ENCODE measurements around the gene GNG12. TPM values are rescaled to one million over a fixed set of nuclear protein-coding genes. Genes with fewer than 3 reads are reported as not detected.

The GNG12 gene
- total RNA-seq, 1 donor from 2014 or later, result 71.5 TPM

DNA sequence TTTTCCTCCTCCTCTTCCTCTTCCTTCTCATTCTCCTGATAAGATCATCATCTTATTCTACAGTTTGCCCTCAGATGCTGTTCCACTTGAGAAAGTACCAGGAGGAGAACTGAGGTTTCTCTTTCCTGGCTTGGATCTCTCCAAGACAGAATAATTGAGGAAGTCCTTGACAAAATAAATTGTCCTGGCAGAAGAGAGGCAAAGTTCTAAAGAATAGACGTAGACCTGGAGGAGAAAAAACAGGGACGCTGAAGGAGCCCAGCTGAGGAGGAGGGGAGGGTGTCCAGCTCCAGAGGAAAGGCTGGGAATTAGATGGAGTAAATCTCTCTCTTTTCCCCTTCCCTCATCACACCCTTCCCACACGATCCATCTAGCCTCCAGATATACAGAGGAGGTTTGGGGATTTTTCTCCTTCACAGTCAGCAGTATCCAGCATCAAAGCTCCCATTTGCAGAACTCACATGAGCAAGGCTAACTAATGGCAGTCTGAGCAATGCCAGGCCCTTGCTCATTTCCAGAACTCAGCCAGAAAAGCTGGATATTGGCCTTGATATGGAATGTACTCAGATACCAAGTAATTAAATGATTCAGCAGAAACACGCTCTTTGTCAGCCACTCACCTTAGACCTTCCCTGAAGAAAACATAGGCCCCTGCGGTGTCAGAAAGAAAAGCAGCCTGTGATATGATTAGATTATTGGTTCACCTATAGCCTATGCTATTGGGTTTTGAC is 5.1 kb upstream of the GNG12 start:
- Histone ChIP-seq H3K36me3 (no peaks in the 10 kb centered on the region), H3K9me3 (no peaks in the 10 kb centered on the region), H3K27me3 (no peaks in the 10 kb centered on the region), H3K4me1 (peaks cover 37% of the 10 kb centered on the region), H3K27ac (no peak overlapping the region), H3K4me3 (no peak overlapping the region)
- no peak for DNase-seq (ENCODE audit: extremely low spot score in 2 of 2)
- TF ChIP-seq POLR2A (IDR thresholded peaks at IDR 0.05), result no peak
- TF ChIP-seq, protein P1, sequence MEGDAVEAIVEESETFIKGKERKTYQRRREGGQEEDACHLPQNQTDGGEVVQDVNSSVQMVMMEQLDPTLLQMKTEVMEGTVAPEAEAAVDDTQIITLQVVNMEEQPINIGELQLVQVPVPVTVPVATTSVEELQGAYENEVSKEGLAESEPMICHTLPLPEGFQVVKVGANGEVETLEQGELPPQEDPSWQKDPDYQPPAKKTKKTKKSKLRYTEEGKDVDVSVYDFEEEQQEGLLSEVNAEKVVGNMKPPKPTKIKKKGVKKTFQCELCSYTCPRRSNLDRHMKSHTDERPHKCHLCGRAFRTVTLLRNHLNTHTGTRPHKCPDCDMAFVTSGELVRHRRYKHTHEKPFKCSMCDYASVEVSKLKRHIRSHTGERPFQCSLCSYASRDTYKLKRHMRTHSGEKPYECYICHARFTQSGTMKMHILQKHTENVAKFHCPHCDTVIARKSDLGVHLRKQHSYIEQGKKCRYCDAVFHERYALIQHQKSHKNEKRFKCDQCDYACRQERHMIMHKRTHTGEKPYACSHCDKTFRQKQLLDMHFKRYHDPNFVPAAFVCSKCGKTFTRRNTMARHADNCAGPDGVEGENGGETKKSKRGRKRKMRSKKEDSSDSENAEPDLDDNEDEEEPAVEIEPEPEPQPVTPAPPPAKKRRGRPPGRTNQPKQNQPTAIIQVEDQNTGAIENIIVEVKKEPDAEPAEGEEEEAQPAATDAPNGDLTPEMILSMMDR (IDR thresholded peaks at IDR 0.05), result no peak
- TF ChIP-seq POLR2AphosphoS5 (IDR thresholded peaks at IDR 0.05; ENCODE audit: insufficient read depth in 1 of 2, low read depth in 1 of 2), result no peak
- intact Hi-C loops (cut with DNase I), result loop anchor here (5.0 kb wide), 2 partner anchors 374 to 1466 kb away; no protein-coding TSS in a partner anchor

DNA sequence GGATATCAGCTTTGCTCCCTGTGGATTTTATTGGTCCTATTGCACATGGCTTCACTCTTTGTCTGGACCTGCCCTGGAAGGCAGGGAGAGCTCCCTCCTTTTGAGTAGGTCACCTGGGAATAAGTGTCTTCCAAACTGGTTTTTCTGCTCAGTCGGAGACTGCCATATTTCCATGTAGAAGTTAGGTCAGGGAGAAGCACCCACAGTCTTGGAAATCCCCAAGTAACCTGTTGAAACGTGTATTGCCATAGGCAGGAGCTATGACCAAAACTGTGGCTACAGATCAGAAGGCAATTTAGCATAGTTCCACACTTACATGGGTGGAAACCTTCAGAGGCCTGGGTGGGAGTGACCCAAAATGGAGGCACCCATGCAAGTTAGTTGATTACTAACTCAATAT is 3.5 kb upstream of the GNG12 start:
- H3K36me3 ChIP-seq, result no peaks in the 10 kb centered on the region
- H3K4me3 ChIP-seq, result no peak overlapping the region
- intact Hi-C loops (cut with DNase I), result loop anchor here (5.0 kb wide), 2 partner anchors 376 to 1464 kb away; no protein-coding TSS in a partner anchor
- TF ChIP-seq, protein P1 (IDR thresholded peaks at IDR 0.05), result no peak
- no peak for TF ChIP-seq POLR2A (IDR thresholded peaks at IDR 0.05)
- TF ChIP-seq POLR2AphosphoS5 (IDR thresholded peaks at IDR 0.05; ENCODE audit: insufficient read depth in 1 of 2, low read depth in 1 of 2), result peak in 1 of 2 donors; percentile 77
- peaks cover 37% of the 10 kb centered on the region for H3K4me1 ChIP-seq
- H3K27me3 ChIP-seq, result no peaks in the 10 kb centered on the region
- H3K27ac ChIP-seq, result no peak overlapping the region
- no peaks in the 10 kb centered on the region for H3K9me3 ChIP-seq
- DNase-seq (ENCODE audit: extremely low spot score in 2 of 2), result no peak

DNA sequence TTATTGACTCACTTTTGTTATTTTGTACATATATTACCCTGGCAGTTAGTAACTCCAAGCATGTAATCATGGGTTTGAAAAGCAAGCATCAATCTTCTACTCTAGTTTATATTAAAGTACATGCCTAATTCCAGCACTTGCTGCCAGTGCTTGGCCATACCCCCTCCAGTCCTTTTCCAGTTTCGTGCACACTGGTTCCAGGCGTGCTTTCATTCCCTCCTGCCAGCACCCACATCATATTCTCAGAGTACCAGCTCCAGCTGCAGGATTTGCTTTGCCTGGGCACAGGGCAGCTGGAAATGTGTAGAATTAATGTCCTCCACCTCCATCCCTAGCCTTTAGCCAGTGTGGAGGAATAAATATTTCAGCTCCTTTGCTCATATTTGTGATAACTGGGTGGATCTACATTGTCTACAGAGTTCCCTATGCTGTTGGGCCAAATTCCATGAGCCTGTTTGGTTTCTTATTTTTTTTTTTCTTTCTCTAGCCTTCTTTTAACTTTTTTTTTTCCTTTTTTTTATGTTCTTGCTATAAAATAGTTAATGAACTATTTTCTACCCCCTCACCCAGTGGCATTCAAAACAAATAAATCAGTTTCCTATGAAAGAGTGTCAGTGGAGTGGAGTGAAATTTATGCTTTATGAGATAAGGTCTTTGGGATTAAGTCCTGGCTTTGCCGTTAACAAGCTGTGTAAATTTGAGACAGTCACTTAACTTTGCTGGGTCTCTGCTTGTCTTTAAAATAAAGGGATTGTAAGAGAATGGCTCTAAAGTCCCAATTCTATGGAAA is 2.6 kb upstream of the GNG12 start:
- DNase-seq (ENCODE audit: extremely low spot score in 2 of 2), result no peak
- H3K27me3 ChIP-seq, result no peaks in the 10 kb centered on the region
- intact Hi-C loops (cut with DNase I), result loop anchor here (5.0 kb wide), 2 partner anchors 376 to 1464 kb away; no protein-coding TSS in a partner anchor
- H3K4me3 ChIP-seq, result no peak overlapping the region
- no peaks in the 10 kb centered on the region for H3K36me3 ChIP-seq
- TF ChIP-seq POLR2AphosphoS5 (IDR thresholded peaks at IDR 0.05; ENCODE audit: insufficient read depth in 1 of 2, low read depth in 1 of 2) (no peak), POLR2A (IDR thresholded peaks at IDR 0.05) (no peak)
- TF ChIP-seq, protein P1 (IDR thresholded peaks at IDR 0.05), result no peak
- no peaks in the 10 kb centered on the region for H3K9me3 ChIP-seq
- no peak overlapping the region for H3K27ac ChIP-seq
- H3K4me1 ChIP-seq, result peaks cover 44% of the 10 kb centered on the region

DNA sequence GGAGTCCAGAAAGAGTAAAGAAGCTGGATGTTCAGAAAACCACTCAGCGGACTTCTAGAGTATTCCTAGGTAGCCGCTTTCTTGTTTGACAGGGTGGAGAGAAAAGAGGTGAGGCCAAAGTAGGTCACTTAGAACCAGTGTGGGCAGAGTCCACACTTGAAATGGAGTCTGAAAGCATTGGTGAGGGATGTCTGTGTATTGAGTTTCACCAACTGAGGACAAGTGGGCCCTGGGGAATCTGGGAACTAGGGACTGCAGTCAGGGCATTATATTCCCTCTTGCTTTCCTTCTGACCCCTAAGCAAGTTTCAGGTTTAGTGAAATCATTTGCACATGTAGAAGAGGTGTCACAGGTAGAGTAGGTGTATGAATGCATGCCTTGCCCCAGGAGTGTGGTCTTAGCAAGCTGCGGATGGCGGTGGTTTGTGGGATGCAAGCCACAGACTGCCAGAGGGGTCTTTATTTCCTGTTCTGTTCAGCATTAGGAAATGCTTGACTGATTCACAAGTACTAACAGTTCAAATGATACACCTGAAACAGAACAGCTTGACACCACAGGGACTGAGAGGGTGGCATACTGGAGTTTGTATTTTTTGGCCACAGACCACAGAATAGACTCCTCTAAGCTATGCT is 1.1 kb upstream of the GNG12 start:
- Histone ChIP-seq H3K4me1 (peaks cover 48% of the 10 kb centered on the region), H3K4me3 (no peak overlapping the region), H3K27ac (no peak overlapping the region)

More for the DNA sequence above, 1.1 kb upstream of the GNG12 start:
- H3K36me3 ChIP-seq, result no peaks in the 10 kb centered on the region
- no peaks in the 10 kb centered on the region for H3K9me3 ChIP-seq
- TF ChIP-seq POLR2AphosphoS5 (IDR thresholded peaks at IDR 0.05; ENCODE audit: insufficient read depth in 1 of 2, low read depth in 1 of 2) (no peak), POLR2A (IDR thresholded peaks at IDR 0.05) (no peak)
- TF ChIP-seq, protein P1 (IDR thresholded peaks at IDR 0.05), result no peak
- no peak for DNase-seq (ENCODE audit: extremely low spot score in 2 of 2)
- intact Hi-C loops (cut with DNase I), result no loop called here
- H3K27me3 ChIP-seq, result no peaks in the 10 kb centered on the region
